GM19452 (cell line): ENCODE measurements around the gene IL2RG.

Source experiments
- ATAC-seq: cut with Tn5 transposase; IDR thresholded peaks from one replicate; pipeline ENCODE4 v1.9.1; 2021; ENCODE audit not compliant: unreplicated experiment

The IL2RG gene

DNA sequence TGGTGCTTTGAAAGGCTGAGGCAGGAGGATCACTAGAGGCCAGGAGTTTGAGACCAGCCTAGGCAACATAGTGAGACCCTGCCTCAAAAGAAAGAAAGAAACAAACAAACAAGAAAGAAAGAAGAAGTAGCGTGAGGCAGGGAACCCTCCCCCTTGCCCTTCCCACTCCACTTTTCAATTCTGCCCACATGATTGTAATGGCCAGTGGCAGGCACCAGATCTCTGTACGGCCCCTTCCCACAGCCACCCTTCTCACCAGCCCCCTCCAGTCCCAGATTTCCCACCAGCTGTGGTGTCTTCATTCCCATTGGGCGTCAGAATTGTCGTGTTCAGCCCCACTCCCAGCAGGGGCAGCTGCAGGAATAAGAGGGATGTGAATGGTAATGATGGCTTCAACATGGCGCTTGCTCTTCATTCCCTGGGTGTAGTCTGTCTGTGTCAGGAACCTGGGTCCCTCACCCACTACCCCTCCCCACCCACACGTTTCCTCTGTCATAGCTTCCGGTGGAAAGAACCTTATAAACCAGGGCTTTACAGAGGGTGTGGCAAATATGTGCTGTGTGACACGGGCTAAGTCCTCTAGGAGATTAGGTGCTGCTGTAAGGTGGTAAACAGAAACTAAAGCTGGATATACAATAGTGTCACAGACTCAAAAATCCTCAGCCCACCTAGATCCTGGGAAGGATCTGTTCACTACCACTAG, at the start of gene IL2RG:
TSS of gene IL2RG (minus strand) at position 437 of the 703 bp plus-strand sequence. CDS start at position 399, 38 bp downstream.
- ATAC-seq, result peak; percentile 91

DNA sequence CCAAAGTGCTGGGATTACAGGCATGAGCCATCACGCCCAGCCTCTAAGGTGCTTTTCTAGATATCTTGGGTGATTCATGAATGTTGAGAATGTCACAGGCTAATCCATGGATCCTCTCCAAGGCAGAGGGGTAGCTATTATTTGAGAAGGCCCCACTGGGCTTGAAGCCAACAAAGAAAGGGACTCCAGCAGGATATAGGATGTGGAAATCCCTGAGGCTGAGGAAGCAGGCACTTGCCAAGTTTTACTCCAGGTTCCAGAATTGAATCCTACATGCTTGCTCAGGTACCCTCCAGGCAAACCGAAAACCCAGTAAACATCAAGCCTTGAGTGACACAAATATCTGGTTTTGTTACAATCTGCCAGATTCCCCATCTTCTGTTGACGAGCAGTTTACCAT, 49.1 kb upstream of the IL2RG start:
- no peak for ATAC-seq

DNA sequence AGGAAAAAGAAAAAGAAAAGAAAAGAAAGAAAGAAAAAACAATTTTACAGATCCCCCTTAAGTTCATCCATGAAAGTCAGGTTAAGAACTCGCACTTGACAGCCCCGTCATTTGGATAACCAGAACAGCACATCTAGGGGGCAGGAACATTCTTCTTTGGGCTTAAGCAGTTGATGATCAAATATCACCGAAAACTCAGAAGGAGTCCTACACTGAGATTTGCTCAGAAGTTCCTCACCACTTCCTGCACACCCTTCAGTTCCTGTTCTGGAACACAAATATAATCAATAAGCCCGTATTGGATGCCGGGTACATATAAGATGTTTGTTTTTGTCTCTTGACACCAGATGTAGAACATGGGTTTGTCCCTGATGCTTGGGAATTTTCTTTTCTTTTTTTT, 48.0 kb upstream of the IL2RG start:
- ATAC-seq, result no peak

DNA sequence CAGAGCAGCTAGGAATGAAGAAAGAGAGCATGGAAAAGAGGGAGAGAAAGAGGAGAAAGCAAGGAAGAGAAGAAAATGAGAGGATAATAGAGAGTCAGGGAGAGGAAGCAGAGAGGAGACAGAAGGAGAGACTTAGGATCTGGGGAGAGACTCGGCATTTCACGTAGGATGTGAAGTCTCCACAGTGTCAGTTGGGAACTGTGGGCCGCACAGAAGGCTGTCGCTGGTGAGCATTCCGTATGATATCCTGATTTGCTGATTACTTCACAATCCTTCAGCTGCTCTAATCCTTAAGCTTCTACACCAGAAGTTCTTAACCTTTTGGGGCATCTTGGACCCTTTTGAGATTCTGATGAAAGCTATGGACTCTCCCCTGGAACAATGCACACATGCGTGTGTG, 47.2 kb upstream of the IL2RG start:
- ATAC-seq, result no peak

GRCh38 chrX:71154641-71155040, 43.3 kb upstream of the IL2RG start:
- ATAC-seq, result no peak

GRCh38 chrX:71154196-71154595, 42.8 kb upstream of the IL2RG start:
- no peak for ATAC-seq

DNA sequence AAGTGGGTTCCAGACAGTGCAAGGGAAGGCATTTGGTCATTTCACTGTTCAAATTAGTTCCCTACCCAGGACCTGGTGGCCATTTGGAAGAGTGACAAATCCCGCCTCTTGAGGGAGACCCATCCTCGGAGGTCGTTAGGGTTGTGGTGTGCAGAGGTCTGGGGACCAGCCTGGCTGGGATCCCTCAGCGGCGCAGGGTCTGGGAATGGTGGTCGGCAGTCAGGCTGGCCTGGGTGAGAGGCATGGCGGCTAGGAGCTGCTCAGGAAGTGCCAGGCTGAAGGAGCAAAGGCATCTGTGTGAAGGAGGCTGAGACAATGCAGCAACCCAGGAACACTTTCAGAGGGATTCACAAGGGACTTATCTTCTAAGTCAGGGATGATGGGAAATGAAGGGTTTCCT, 40.0 kb upstream of the IL2RG start:
- ATAC-seq, result no peak

DNA sequence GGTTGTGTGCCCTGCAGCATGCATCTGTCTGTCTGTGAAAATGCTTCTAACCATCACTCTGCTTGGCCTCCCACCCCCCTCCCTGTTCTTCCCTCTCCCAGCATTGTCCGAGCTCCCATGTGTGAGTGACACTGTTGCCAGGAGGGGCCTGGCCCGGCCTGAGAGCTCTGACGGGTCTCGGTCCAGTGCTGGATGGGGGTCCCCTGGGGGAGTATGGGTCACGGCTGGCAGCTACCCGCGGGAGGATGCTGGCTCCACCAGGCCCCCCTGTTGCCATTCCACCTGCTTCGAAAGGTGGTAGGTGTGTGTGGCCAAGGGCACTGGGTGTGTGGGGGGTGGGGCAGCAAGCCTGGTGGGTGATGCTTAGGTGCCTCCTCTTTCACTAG, 36.9 kb upstream of the IL2RG start:
- no peak for ATAC-seq

GRCh38 chrX:71147496-71148277, 36.3 kb upstream of the IL2RG start:
- no peak for ATAC-seq

DNA sequence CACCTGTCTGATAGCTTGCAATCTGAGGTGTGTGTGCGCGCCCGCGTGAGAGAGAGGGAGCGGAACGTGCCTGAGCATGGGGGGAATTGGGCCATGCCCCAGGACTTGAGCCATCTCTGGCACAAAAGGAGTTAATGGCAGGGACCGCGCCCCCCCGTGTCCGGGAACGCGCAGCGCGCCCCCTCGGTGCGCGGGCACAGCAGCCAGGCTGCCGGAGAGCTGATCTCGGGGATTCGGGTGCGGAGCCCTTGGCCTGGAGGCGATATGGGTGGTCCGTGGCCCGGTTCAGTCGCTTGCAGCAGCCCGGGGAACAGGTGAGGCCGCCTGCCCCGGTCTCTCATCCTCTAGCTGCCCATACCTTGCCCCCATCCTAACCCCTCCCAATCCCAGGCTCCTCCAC, 33.3 kb upstream of the IL2RG start, which contains the start of gene NLGN3:
TSS of gene NLGN3 (plus strand) at position 191 of the 400 bp plus-strand sequence. CDS start 2,909 bp downstream, outside the sequence.
- no peak for ATAC-seq

- no peak for ATAC-seq
These were observed 32.1 kb upstream of the IL2RG start for GRCh38 chrX:71143508-71143907.

GRCh38 chrX:71140440-71140839, 29.1 kb upstream of the IL2RG start:
- no peak for ATAC-seq

DNA sequence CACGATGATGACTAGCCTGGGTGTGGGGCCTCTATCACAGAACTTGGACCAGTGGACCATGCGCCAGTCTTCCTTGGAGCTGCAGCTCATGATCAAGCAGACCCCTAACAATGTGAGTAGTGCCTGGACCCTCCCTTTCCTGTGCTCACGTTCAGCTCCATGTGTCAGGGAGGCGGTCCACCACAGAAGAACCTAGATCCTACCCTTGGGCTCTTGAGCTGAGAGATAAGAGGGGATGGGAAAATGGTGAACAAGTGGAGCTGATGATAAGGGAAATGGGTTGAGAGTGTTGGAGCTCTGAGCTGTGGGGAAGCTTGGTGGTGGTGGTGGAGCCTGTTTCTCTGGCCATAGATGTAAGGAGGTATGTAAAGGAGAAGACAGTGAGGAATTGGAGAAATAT, 20.1 kb upstream of the IL2RG start:
- ATAC-seq, result no peak

GRCh38 chrX:71128915-71129765, 17.8 kb upstream of the IL2RG start:
- ATAC-seq, result peak; percentile 56

- ATAC-seq, result no peak
These were observed 16.9 kb upstream of the IL2RG start for GRCh38 chrX:71128166-71128833.

- ATAC-seq, result no peak
These were observed 7.7 kb upstream of the IL2RG start for GRCh38 chrX:71118985-71119535.

GRCh38 chrX:71118032-71118984, 6.9 kb upstream of the IL2RG start, which contains the start of gene MED12:
Gene MED12, plus strand, starts transcription at chrX:71118596. Its CDS starts 159 bp downstream, at chrX:71118755.
- ATAC-seq, result peak; percentile 93

DNA sequence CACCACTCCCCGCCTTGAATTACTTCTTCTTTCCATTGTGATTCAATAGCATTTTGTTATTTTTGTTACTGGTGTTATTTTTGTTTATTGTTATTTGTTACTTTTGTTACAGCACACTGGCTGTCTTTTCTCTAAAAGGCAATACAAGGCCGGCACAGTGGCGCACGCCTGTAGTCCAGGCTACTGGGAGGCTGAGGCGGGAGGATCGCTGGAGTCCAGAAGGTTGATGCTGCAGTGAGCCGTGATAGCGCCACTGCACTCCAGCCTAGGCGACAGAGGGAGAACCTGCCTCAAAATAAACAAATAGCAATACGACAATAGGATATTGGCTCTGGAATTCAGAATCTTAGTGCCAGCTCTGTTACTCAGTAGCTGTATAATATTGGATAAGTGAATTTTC, 6.0 kb upstream of the IL2RG start:
- no peak for ATAC-seq

GRCh38 chrX:71111921-71112431, 599 bp upstream of the IL2RG start:
- peak; percentile 21 for ATAC-seq
